Endodermal cell (in vitro differentiated cells): Measurements from ENCODE around the gene LIPK. TPM values are rescaled to one million over a fixed set of nuclear protein-coding genes. Genes with fewer than 3 reads are reported as not detected.

Experiments
- DNase-seq: peaks from one replicate; pipeline ENCODE4 v3.0.0-alpha.2; 2017
- H3K27ac ChIP-seq: 2 replicates; pipeline ENCODE4 v1.5.1; 2013; ENCODE audit warnings: mild to moderate bottlenecking, low read depth, low read length, moderate library complexity
- H3K27me3 ChIP-seq: 2 replicates; pipeline ENCODE4 v1.6.1; 2013; ENCODE audit warnings: mild to moderate bottlenecking, low read length, moderate library complexity; ENCODE audit not compliant: insufficient read depth, control insufficient read depth, poor library complexity, severe bottlenecking
- H3K36me3 ChIP-seq: 2 replicates; pipeline ENCODE4 v1.7.0; 2013; ENCODE audit warnings: mild to moderate bottlenecking, low read length, moderate library complexity; ENCODE audit not compliant: control insufficient read depth, insufficient read depth
- H3K4me1 ChIP-seq: one replicate; pipeline ENCODE4 v1.7.0; 2013; ENCODE audit warnings: low read length; ENCODE audit not compliant: control insufficient read depth, insufficient read depth
- H3K4me3 ChIP-seq: 2 replicates; pipeline ENCODE4 v1.5.1; 2013; ENCODE audit warnings: mild to moderate bottlenecking, low read length, moderate library complexity
- H3K9ac ChIP-seq: 2 replicates; pipeline ENCODE4 v1.6.1; 2013; ENCODE audit warnings: mild to moderate bottlenecking, low read length, moderate library complexity; ENCODE audit not compliant: poor library complexity, severe bottlenecking; ENCODE audit errors: extremely low read depth
- H3K9me3 ChIP-seq: 2 replicates; pipeline ENCODE4 v1.6.1; 2013; ENCODE audit warnings: mild to moderate bottlenecking, low read length, moderate library complexity; ENCODE audit not compliant: control insufficient read depth
- H3K27ac Mint-ChIP-seq: 2 replicates; pipeline ENCODE4 v1.8.0; 2020; ENCODE audit warnings: mixed read lengths
- H3K27me3 Mint-ChIP-seq: 2 replicates; pipeline ENCODE4 v1.8.0; 2021; ENCODE audit warnings: mild to moderate bottlenecking, mixed read lengths; ENCODE audit not compliant: insufficient read depth
- H3K36me3 Mint-ChIP-seq: 2 replicates; pipeline ENCODE4 v1.8.0; 2020; ENCODE audit warnings: low read depth, mixed read lengths
- H3K4me1 Mint-ChIP-seq: 2 replicates; pipeline ENCODE4 v1.8.0; 2020; ENCODE audit warnings: mixed read lengths
- H3K4me3 Mint-ChIP-seq: 2 replicates; pipeline ENCODE4 v1.8.0; 2020; ENCODE audit warnings: mild to moderate bottlenecking, moderate library complexity, mixed read lengths
- H3K9me3 Mint-ChIP-seq: 2 replicates; pipeline ENCODE4 v1.8.0; 2020; ENCODE audit warnings: mild to moderate bottlenecking, mixed read lengths
- CTCF ChIP-seq: fragments of 200-600 bp; sonication (generic); conservative IDR thresholded peaks from 2 replicates; pipeline ENCODE4 v1.5.0; 2021; ENCODE audit warnings: antibody characterized with exemption, mild to moderate bottlenecking
- WGBS, 2 experiments: methylation state at CpG; one replicate each; pipeline versions ENCODE4 v1.1.5 to v1.1.7; 2013; ENCODE audit warnings: missing lambda C conversion rate in 2 of 2, mixed read lengths in 1 of 2; ENCODE audit not compliant: insufficient coverage in 1 of 2, insufficient read length in 1 of 2; 5-methylcytosine and 5-hydroxymethylcytosine counted together
- total RNA-seq, 2 donors: library from RNA; stranded (reverse); fragmentation: NEBNext Ultra II Directional in 1 of 2; extraction: Animal tissue kit (Norgen Biotek cat#: 25700) in 1 of 2; gene quantifications; 2 replicates in 1 of 2; 3 replicates in 1 of 2; pipeline ENCODE4 v1.2.1, GENCODE V29; 2021

Gene LIPK
- total RNA-seq, 2 donors from 2014 or later, result not detected

DNA sequence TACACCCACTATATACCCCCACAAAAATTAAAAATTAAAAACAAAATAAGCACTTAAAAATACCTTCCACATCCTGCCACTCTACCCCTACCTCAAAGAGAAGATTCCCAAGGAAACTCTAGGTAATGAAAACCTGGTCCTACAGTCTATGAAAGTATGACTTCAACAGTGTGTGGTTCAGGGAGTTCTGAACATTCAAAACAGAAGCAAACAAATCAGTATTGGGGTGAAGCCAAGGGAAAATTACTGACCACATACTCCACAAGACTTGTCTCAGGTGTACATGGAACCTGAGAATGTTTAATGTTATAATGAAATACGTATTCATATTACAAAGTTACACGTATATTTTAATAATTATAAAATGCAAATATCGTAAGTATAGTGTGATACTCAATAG is 76.2 kb downstream of the LIPK start:
- no peaks in the 10 kb centered on the region for H3K4me1 Mint-ChIP-seq
- no peak for TF ChIP-seq CTCF
- H3K4me3 ChIP-seq, result no peak overlapping the region
- no CpG with 5 or more reads among the region's 3 CpGs for WGBS, 2 experiments
- H3K4me3 Mint-ChIP-seq, result no peak overlapping the region
- no peaks in the 10 kb centered on the region for H3K27me3 Mint-ChIP-seq
- no peaks in the 10 kb centered on the region for H3K36me3 Mint-ChIP-seq
- no peak for DNase-seq
- no peak overlapping the region for H3K27ac ChIP-seq
- H3K9me3 ChIP-seq, result no peaks in the 10 kb centered on the region
- H3K9ac ChIP-seq, result no peak overlapping the region
- H3K9me3 Mint-ChIP-seq, result no peaks in the 10 kb centered on the region
- H3K4me1 ChIP-seq, result no peaks in the 10 kb centered on the region
- H3K27ac Mint-ChIP-seq, result no peak overlapping the region
- no peaks in the 10 kb centered on the region for H3K36me3 ChIP-seq
- H3K27me3 ChIP-seq, result no peaks in the 10 kb centered on the region

DNA sequence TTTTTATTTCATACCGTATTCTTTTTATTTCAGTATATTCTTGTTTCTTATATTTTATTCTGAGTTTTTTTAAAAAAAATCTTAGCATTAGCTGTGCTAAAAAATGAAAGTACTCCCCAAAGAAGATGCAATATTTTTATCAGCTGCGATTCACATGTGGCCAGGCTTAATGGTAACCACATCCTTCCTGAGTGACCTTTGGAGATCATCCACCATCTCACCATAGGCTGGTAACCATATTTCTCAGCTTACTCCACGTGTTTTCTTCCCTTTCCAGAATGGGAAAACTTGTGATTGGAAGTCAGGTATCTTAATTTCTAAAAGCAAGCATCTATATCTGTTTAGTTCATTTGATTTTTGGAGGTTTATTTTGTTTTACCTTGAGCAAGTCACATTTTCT is 77.7 kb downstream of the LIPK start:
- DNase-seq, result no peak
- no peak for TF ChIP-seq CTCF
- Histone ChIP-seq H3K27me3 (no peaks in the 10 kb centered on the region), H3K9me3 (no peaks in the 10 kb centered on the region), H3K27ac (no peak overlapping the region), H3K4me3 (no peak overlapping the region), H3K9ac (no peak overlapping the region), H3K36me3 (no peaks in the 10 kb centered on the region), H3K4me1 (no peaks in the 10 kb centered on the region)
- H3K4me3 Mint-ChIP-seq, result no peak overlapping the region
- no peaks in the 10 kb centered on the region for H3K36me3 Mint-ChIP-seq
- no peaks in the 10 kb centered on the region for H3K27me3 Mint-ChIP-seq
- no peaks in the 10 kb centered on the region for H3K4me1 Mint-ChIP-seq
- H3K9me3 Mint-ChIP-seq, result no peaks in the 10 kb centered on the region
- WGBS, 2 experiments, result 65 to 100% methylated on average over 1 to 2 of the region's 3 CpGs
- no peak overlapping the region for H3K27ac Mint-ChIP-seq

DNA sequence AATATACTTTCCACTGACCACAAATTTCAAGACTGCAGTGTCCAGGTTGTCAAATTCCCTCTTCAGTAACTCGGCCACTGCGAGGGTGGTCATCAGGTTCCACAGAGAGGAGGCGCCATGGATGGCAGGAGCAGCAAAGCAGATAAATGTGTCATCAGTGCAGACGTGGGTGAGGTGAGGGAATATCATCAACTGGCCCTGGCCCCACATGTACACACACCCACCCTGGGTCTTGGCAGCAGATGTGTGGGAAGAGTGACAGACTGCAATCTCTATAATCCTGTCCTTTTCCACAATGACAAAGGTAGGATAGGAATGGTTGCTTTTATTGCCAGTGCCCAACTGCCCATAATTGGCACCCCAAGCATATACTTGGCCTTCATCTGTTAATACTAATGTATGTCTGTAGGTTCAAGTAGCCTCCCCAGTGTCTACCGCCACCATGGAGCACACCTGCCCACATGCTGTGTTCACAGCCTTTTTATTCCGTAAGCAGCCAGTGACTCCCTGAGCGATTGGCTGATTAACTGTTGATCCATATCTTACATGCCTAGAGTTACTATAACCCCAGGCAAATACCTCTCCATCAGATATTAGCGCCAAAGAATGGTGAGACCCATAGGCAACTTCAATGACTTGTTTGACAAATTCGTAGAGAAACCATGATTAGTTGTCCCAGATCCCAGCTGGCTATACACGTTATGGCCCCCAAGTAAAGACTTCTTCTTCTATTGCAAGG is 80.2 kb downstream of the LIPK start:
- 93 to 94% methylated on average over 6 to 10 of the region's 10 CpGs for WGBS, 2 experiments
- no peak for TF ChIP-seq CTCF
- H3K4me1 Mint-ChIP-seq, result no peaks in the 10 kb centered on the region
- no peaks in the 10 kb centered on the region for H3K27me3 Mint-ChIP-seq
- no peaks in the 10 kb centered on the region for H3K27me3 ChIP-seq
- no peak overlapping the region for H3K27ac Mint-ChIP-seq
- H3K27ac ChIP-seq, result no peak overlapping the region
- H3K9ac ChIP-seq, result no peak overlapping the region
- H3K4me1 ChIP-seq, result no peaks in the 10 kb centered on the region
- H3K4me3 ChIP-seq, result no peak overlapping the region
- H3K36me3 Mint-ChIP-seq, result no peaks in the 10 kb centered on the region
- H3K4me3 Mint-ChIP-seq, result no peak overlapping the region
- H3K9me3 ChIP-seq, result no peaks in the 10 kb centered on the region
- H3K9me3 Mint-ChIP-seq, result no peaks in the 10 kb centered on the region
- DNase-seq, result no peak
- H3K36me3 ChIP-seq, result no peaks in the 10 kb centered on the region
